HepG2 (cell line): ENCODE measurements around the gene ABCA4. TPM values are rescaled to one million over a fixed set of nuclear protein-coding genes. Genes with fewer than 3 reads are reported as not detected.

ENCODE experiments used
- ATAC-seq: fragments of 200-7000 bp; cut with Tn5 transposase; 3 replicates; pipeline ENCODE4 v1.9.1; 2020; ENCODE audit warnings: mild to moderate bottlenecking, moderate library complexity
- BruUV-seq: library from RNA; stranded (reverse); fragments of 400-500 nt; replicated peaks from 2 replicates; lab custom pipeline; 2021; lab: Mats Ljungman, UMichigan
- CTCF ChIA-PET: fragments of 300-600 bp; formaldehyde crosslinking; extraction: SDS; loops from one replicate; lab custom pipeline; 2021; ENCODE audit warnings: low total read pairs, inconsistent platforms, low intra/inter-chr PET ratio; lab: Yijun Ruan, JAX
- POLR2A ChIA-PET: fragments of 350-600 bp; sonication (Branson Sonifier 250); formaldehyde crosslinking; loops from one replicate; lab custom pipeline; 2020; ENCODE audit warnings: antibody characterized with exemption, inconsistent platforms; lab: Yijun Ruan, JAX
- DNase-seq: peaks from one replicate; pipeline ENCODE4 v3.0.0-alpha.2; 2015; ENCODE audit warnings: low spot score
- FAIRE-seq: peaks from 3 replicates; lab custom pipeline; 2011; peaks lifted over from hg19 to GRCh38; lab: Jason Lieb, UNC
- H2AFZ ChIP-seq: one replicate; pipeline ENCODE4 v1.6.1; 2011; ENCODE audit warnings: low read length, inconsistent platforms
- H3K27ac ChIP-seq: fragments of 300-600 bp; 3 replicates; pipeline ENCODE4 v1.8.0; 2011; ENCODE audit warnings: mixed run types, mild to moderate bottlenecking, mixed read lengths, low read length, inconsistent platforms; ENCODE audit not compliant: insufficient read depth; ENCODE audit errors: extremely low read length
- H3K27me3 ChIP-seq, 2 experiments: fragments of 200-600 bp in 1 of 2; 2 replicates in 1 of 2; 3 replicates in 1 of 2; pipeline versions ENCODE4 v1.6.0 to v1.8.0; 2011; ENCODE audit warnings: low read length in 2 of 2, mild to moderate bottlenecking in 2 of 2, moderate library complexity in 2 of 2, inconsistent platforms in 1 of 2; ENCODE audit not compliant: insufficient read depth in 2 of 2, control insufficient read depth in 1 of 2
- H3K36me3 ChIP-seq, 2 experiments: fragments of 200-600 bp in 1 of 2; replicated peaks in 1 of 2; 2 replicates in 1 of 2; 3 replicates in 1 of 2; pipeline versions ENCODE4 v1.5.1 to v1.8.0; 2011; ENCODE audit warnings: low read length in 2 of 2, inconsistent platforms in 1 of 2; ENCODE audit not compliant: insufficient read depth in 2 of 2, control insufficient read depth in 1 of 2
- H3K4me1 ChIP-seq: 2 replicates; pipeline ENCODE4 v1.5.1; 2012; ENCODE audit warnings: low read length, inconsistent platforms; ENCODE audit not compliant: insufficient read depth
- H3K4me2 ChIP-seq: 2 replicates; pipeline ENCODE4 v1.6.0; 2011; ENCODE audit warnings: low read depth, low read length, inconsistent platforms
- H3K4me3 ChIP-seq, 3 experiments: fragments of 200-600 bp in 1 of 3; sonication (generic), shearing (Covaris generic) in 1 of 3; replicated peaks in 1 of 3; 2 replicates each; pipeline ENCODE4 v1.5.1; 2011 to 2016; ENCODE audit warnings: low read length in 3 of 3, inconsistent platforms in 2 of 3, low read depth in 2 of 3, mild to moderate bottlenecking in 2 of 3, control low read depth in 1 of 3, mixed read lengths in 1 of 3; ENCODE audit not compliant: insufficient read depth in 1 of 3
- H3K79me2 ChIP-seq: one replicate; pipeline ENCODE4 v1.6.1; 2011; ENCODE audit warnings: low read length, inconsistent platforms; ENCODE audit not compliant: insufficient read depth
- H3K9ac ChIP-seq: 2 replicates; pipeline ENCODE4 v1.6.0; 2011; ENCODE audit warnings: mild to moderate bottlenecking, low read depth, low read length, inconsistent platforms; ENCODE audit not compliant: insufficient read depth
- H3K9me3 ChIP-seq: 2 replicates; pipeline ENCODE4 v1.5.1; 2012; ENCODE audit warnings: mild to moderate bottlenecking, low read length
- H4K20me1 ChIP-seq: 2 replicates; pipeline ENCODE4 v1.6.0; 2011; ENCODE audit warnings: inconsistent platforms, mild to moderate bottlenecking, low read length, moderate library complexity; ENCODE audit not compliant: insufficient read depth
- ARID2 ChIP-seq: sonication (generic); formaldehyde crosslinking; IDR thresholded peaks from 2 replicates; pipeline ENCODE4 v1.8.1; 2022; ENCODE audit warnings: mild to moderate bottlenecking, missing genetic modification reagents, borderline replicate concordance
- E2F1 ChIP-seq: sonication (generic); formaldehyde crosslinking; IDR thresholded peaks from 2 replicates; pipeline ENCODE4 v1.5.0; 2020; ENCODE audit warnings: missing genetic modification reagents
- FOXO1 ChIP-seq: sonication (generic); formaldehyde crosslinking; IDR thresholded peaks from 2 replicates; pipeline ENCODE4 v1.4.0; 2020; ENCODE audit warnings: missing genetic modification reagents
- GTF2F1 ChIP-seq: fragments of 150-350 bp; IDR thresholded peaks from 2 replicates; pipeline ENCODE4 v1.6.1; 2014; ENCODE audit warnings: low read length
- HOXA5 ChIP-seq: sonication (generic); formaldehyde crosslinking; IDR thresholded peaks from 2 replicates; pipeline ENCODE4 v1.4.0; 2020; ENCODE audit warnings: missing genetic modification reagents
- MAFG ChIP-seq: sonication (generic); formaldehyde crosslinking; IDR thresholded peaks from 2 replicates; pipeline ENCODE4 v1.5.1; 2020; ENCODE audit warnings: mild to moderate bottlenecking, missing genetic modification reagents
- NBN ChIP-seq: fragments of 450-650 bp; conservative IDR thresholded peaks from 2 replicates; pipeline ENCODE4 v1.6.1; 2017
- NR2F2 ChIP-seq: IDR thresholded peaks from 2 replicates; pipeline ENCODE4 v1.6.1; 2012; ENCODE audit warnings: low read depth, inconsistent platforms, borderline replicate concordance
- RAD21 ChIP-seq: fragments of 450-650 bp; formaldehyde crosslinking; IDR thresholded peaks from 2 replicates; pipeline ENCODE4 v1.5.0; 2020; ENCODE audit warnings: mild to moderate bottlenecking
- REL ChIP-seq: sonication (generic); formaldehyde crosslinking; conservative IDR thresholded peaks from 2 replicates; pipeline ENCODE4 v1.8.0; 2022; ENCODE audit warnings: mild to moderate bottlenecking, missing genetic modification reagents, moderate library complexity
- SAP130 ChIP-seq: IDR thresholded peaks from 2 replicates; pipeline ENCODE4 v1.6.1; 2016; ENCODE audit warnings: low read depth
- SETDB1 ChIP-seq: sonication (generic); formaldehyde crosslinking; IDR thresholded peaks from 2 replicates; pipeline ENCODE4 v1.5.1; 2020; ENCODE audit warnings: missing genetic modification reagents, mild to moderate bottlenecking, borderline replicate concordance
- TEAD3 ChIP-seq: optimal IDR thresholded peaks from 2 replicates; pipeline ENCODE3; 2016; ENCODE audit warnings: borderline replicate concordance
- YEATS2 ChIP-seq: sonication (generic); formaldehyde crosslinking; IDR thresholded peaks from 2 replicates; pipeline ENCODE4 v1.4.0; 2020; ENCODE audit warnings: missing genetic modification reagents, borderline replicate concordance
- ZFP62 ChIP-seq: sonication (generic); formaldehyde crosslinking; IDR thresholded peaks from 2 replicates; pipeline ENCODE4 v1.4.0; 2020; ENCODE audit warnings: missing genetic modification reagents
- ZIK1 ChIP-seq: sonication (generic); formaldehyde crosslinking; IDR thresholded peaks from 2 replicates; pipeline ENCODE4 v1.5.0; 2020; ENCODE audit warnings: mild to moderate bottlenecking, low read depth, missing genetic modification reagents, borderline replicate concordance
- ZNF260 ChIP-seq: sonication (generic); formaldehyde crosslinking; IDR thresholded peaks from 2 replicates; pipeline ENCODE4 v1.4.0; 2020; ENCODE audit warnings: missing genetic modification reagents, low read depth, mild to moderate bottlenecking, borderline replicate concordance
- ZNF362 ChIP-seq: sonication (generic); formaldehyde crosslinking; IDR thresholded peaks from 2 replicates; pipeline ENCODE4 v1.4.0; 2020; ENCODE audit warnings: missing genetic modification reagents, mild to moderate bottlenecking, borderline replicate concordance
- ZNF639 ChIP-seq: conservative IDR thresholded peaks from 2 replicates; pipeline ENCODE4 v1.6.1; 2018; ENCODE audit warnings: missing genetic modification reagents
- ZNF780A ChIP-seq: sonication (generic); formaldehyde crosslinking; IDR thresholded peaks from 2 replicates; pipeline ENCODE4 v1.8.0; 2022; ENCODE audit warnings: mild to moderate bottlenecking, missing genetic modification reagents, moderate library complexity
- ZNF839 ChIP-seq: sonication (generic); formaldehyde crosslinking; IDR thresholded peaks from 2 replicates; pipeline ENCODE4 v1.4.0; 2020; ENCODE audit warnings: missing genetic modification reagents, mild to moderate bottlenecking, borderline replicate concordance
- WGBS: methylation state at CpG from one replicate; pipeline ENCODE4 v1.1.6; 2017; ENCODE audit warnings: low lambda C conversion rate; 5-methylcytosine and 5-hydroxymethylcytosine counted together
- in situ Hi-C: cut with HindIII; loops from 2 replicates; pipeline ENCODE4 v1.10.0; 2017; ENCODE audit warnings: low pct_unique_long_range_greater_than_20kb; ENCODE audit not compliant: extremely low pct_ligation_motif_present
- intact Hi-C: fragments of 100-400 bp; cut with micrococcal nuclease; formaldehyde crosslinking; loops from one replicate; pipeline ENCODE4 v1.10.0; 2022; ENCODE audit not compliant: unreplicated experiment
- polyA plus RNA-seq, 8 experiments: library from polyadenylated mRNA; depleted of rRNA in 3 of 8; stranded (reverse) in 7 of 8; unstranded in 1 of 8; fragments of >200 nt; fragmentation: Illumina TruSeq in 4 of 8; extraction: Trizol in 4 of 8; gene quantifications; 2 replicates each; pipeline versions ENCODE4 v1.2.1 to v1.2.3, GENCODE V29; 2011 to 2016; ENCODE audit warnings: low read depth in 4 of 8, missing spikeins in 1 of 8, mixed read lengths in 1 of 8; ENCODE audit not compliant: insufficient read depth in 1 of 8
- total RNA-seq, 5 experiments: library from RNA; depleted of rRNA; stranded (reverse); fragments of >200 nt; fragmentation: Illumina TruSeq; extraction: Trizol; gene quantifications; 2 replicates each; pipeline ENCODE4 v1.2.3, GENCODE V29; 2016; ENCODE audit warnings: low read depth in 1 of 5

The ABCA4 gene
- total and polyA plus RNA-seq, 2 of the 13 experiments (the other 11 are each of a cell fraction or from before 2014, with no cell fraction given) = 0.24 to 0.67 TPM

GRCh38 chr1:94025383-94026340 lies 95.3 kb downstream of the ABCA4 start:
- Histone ChIP-seq H3K4me1 (peaks cover 82% of the 10 kb centered on the region), H4K20me1 (no peaks in the 10 kb centered on the region), H3K4me2 (peak overlapping the region; percentile 55), H3K9me3 (no peaks in the 10 kb centered on the region), H3K27ac (no peak overlapping the region), H3K27me3 (peaks cover 0 to 6% of the 10 kb centered on the region in 2 experiments; a peak in 3 of 5 replicates), H2AFZ (peak overlapping the region; percentile 39), H3K36me3 (no peaks in the 10 kb centered on the region), H3K79me2 (no peaks in the 10 kb centered on the region), H3K9ac (no peak overlapping the region), H3K4me3 (peak overlapping the region in 1 of 3 experiments; percentile 45; a peak in 1 of 6 replicates)
- POLR2A ChIA-PET = interaction anchor here (0.6 to 2.0 kb wide), 5 partner anchors 10 to 308 kb away, joined by 3 to 6 read pairs (median 3); partner anchors contain the start of gene ARHGAP29
- DNase-seq (peak; percentile 69), ATAC-seq (peak; percentile 36), FAIRE-seq (peak; percentile 87)
- in situ Hi-C loops (loop anchor here (10.0 kb wide), 1 partner anchor 439 kb away; no protein-coding TSS in a partner anchor), intact Hi-C loops (loop anchor here (1.0 to 5.0 kb wide), 3 partner anchors 217 to 437 kb away; no protein-coding TSS in a partner anchor)
- WGBS = 41% methylated on average over 18 of the region's 18 CpGs
- no TSS peak for BruUV-seq
- CTCF ChIA-PET = interaction anchor here (1.0 to 5.0 kb wide), 7 partner anchors 14 to 438 kb away, joined by 3 to 44 read pairs (median 6); partner anchors contain the start of gene GCLM
- TF ChIP-seq ZNF780A (no peak), E2F1 (no peak), ZIK1 (no peak), HOXA5 (0 out of 2 replicates have a peak, but pooled peaks have one; percentile 38), ARID2 (CRISPR knock-in tag) (no peak), REL (CRISPR knock-in tag) (no peak), YEATS2 (CRISPR knock-in tag) (no peak), NR2F2 (no peak), GTF2F1 (no peak), TEAD3 (CRISPR knock-in tag) (peak; percentile 72), NBN (no peak), ZFP62 (CRISPR knock-in tag) (no peak), ZNF260 (CRISPR knock-in tag) (no peak), ZNF639 (CRISPR knock-in tag) (no peak), ZNF362 (CRISPR knock-in tag) (no peak), FOXO1 (no peak), RAD21 (CRISPR knock-in tag) (peak; percentile 80), ZNF839 (CRISPR knock-in tag) (no peak), MAFG (CRISPR knock-in tag) (no peak), SAP130 (CRISPR knock-in tag) (0 out of 2 replicates have a peak, but pooled peaks have one; percentile 14), SETDB1 (no peak)
